ENCODE results near the gene AP2S1. TPM values are rescaled to one million over a fixed set of nuclear protein-coding genes. Genes with fewer than 3 reads are reported as not detected.

The AP2S1 gene
- total and polyA plus RNA-seq, 2 of the 4 experiments (the other 2 are of a cell fraction) = 144 to 274 TPM

- dilution Hi-C loops (cut with HindIII; ENCODE audit: low sequenced_read_pairs, unreplicated experiment) (no loop called here), in situ Hi-C loops (cut with MboI; ENCODE audit: low sequenced_read_pairs) (no loop called here), intact Hi-C loops (cut with micrococcal nuclease) (no loop called here)
- Histone ChIP-seq H2BK15ac (ENCODE audit: low read depth, low read length) (no peak overlapping the region), H3K4me2 (ENCODE audit: low read depth, low read length) (no peak overlapping the region), H3K4me3 (ENCODE audit: insufficient read depth, low read depth, low read length) (no peak overlapping the region), H2BK20ac (ENCODE audit: low read depth, low read length) (no peak overlapping the region), H4K5ac (ENCODE audit: low read depth, low read length) (no peak overlapping the region), H3K18ac (ENCODE audit: low read depth, low read length) (no peak overlapping the region), H3K36me3 (ENCODE audit: control insufficient read depth, insufficient read depth, low read length) (no peaks in the 10 kb centered on the region), H3K9me3 (ENCODE audit: control insufficient read depth, insufficient read depth, low read length) (no peaks in the 10 kb centered on the region), H3K79me1 (ENCODE audit: low read depth in 1 of 2, low read length in 2 of 2) (peaks cover 41 to 89% of the 10 kb centered on the region in 2 experiments), H3K4me1 (ENCODE audit: control insufficient read depth, insufficient read depth, low read length) (peaks cover 4% of the 10 kb centered on the region), H3K4ac (ENCODE audit: low read depth, low read length) (no peak overlapping the region), H4K91ac (ENCODE audit: insufficient read depth, low read depth, low read length) (no peak overlapping the region), H3K9me1 (ENCODE audit: insufficient read depth, low read length) (peaks cover 9% of the 10 kb centered on the region), H4K8ac (ENCODE audit: low read depth in 2 of 2, low read length in 2 of 2) (no peak overlapping the region), H3K23ac (ENCODE audit: low read depth, low read length) (no peak overlapping the region), H4K20me1 (ENCODE audit: insufficient read depth, low read length) (peaks cover 31% of the 10 kb centered on the region), H2AK5ac (ENCODE audit: low read depth, low read length) (no peak overlapping the region), H3K56ac (ENCODE audit: extremely low read depth, insufficient read depth, low read length) (no peak overlapping the region), H2BK120ac (ENCODE audit: low read depth, low read length) (no peak overlapping the region), H3K27ac (ENCODE audit: insufficient read depth, low read length) (no peak overlapping the region), H3K27me3 (ENCODE audit: control insufficient read depth, insufficient read depth, low read length) (no peaks in the 10 kb centered on the region), H2BK5ac (ENCODE audit: low read depth, low read length, poor library complexity, severe bottlenecking) (no peak overlapping the region), H2AK9ac (replicated peaks; ENCODE audit: low read depth, low read length, poor library complexity) (no peak overlapping the region), H3K9ac (ENCODE audit: low read depth, low read length) (no peak overlapping the region), H2AFZ (replicated peaks; ENCODE audit: low read length, poor library complexity) (no peak overlapping the region), H3K14ac (replicated peaks; ENCODE audit: low read depth, low read length) (no peak overlapping the region)
- no TSS peak for BruUV-seq (replicated peaks)
- TF ChIP-seq BHLHE40 (IDR thresholded peaks at IDR 0.05; ENCODE audit: low read depth, low read length) (no peak), RCOR1 (IDR thresholded peaks at IDR 0.05; ENCODE audit: insufficient replicate concordance, low read length) (no peak), CEBPB (IDR thresholded peaks at IDR 0.05; ENCODE audit: low read depth, low read length) (no peak), CTCF (conservative IDR thresholded peaks at IDR 0.05; ENCODE audit: low read depth, low read length) (no peak), RAD21 (IDR thresholded peaks at IDR 0.05; ENCODE audit: low read length) (no peak), MAZ (IDR thresholded peaks at IDR 0.05; ENCODE audit: borderline replicate concordance, low read depth, low read length) (no peak), POLR2A (IDR thresholded peaks at IDR 0.05; ENCODE audit: low read depth, low read length) (no peak), RFX5 (IDR thresholded peaks at IDR 0.05; ENCODE audit: low read depth, low read length) (no peak), MAFK (IDR thresholded peaks at IDR 0.05; ENCODE audit: low read depth, low read length) (no peak), FOS (IDR thresholded peaks at IDR 0.05; ENCODE audit: low read depth, low read length) (no peak), NFE2L2 (IDR thresholded peaks at IDR 0.05; ENCODE audit: low read depth, low read length) (no peak)
- ChIA-PET POLR2A (ENCODE audit: unreplicated experiment) (no interaction called here), CTCF (no interaction called here)
- ATAC-seq (ENCODE audit: low read depth) = no peak
- no CpG with 5 or more reads among the region's 5 CpGs for WGBS, 2 experiments (ENCODE audit: extremely low coverage in 2 of 2, insufficient read length in 1 of 2)
- peak; percentile 30 for DNase-seq
Observed at GRCh38 chr19:46886546-46887239, 36.0 kb upstream of the AP2S1 start.

Data from IMR-90 (cell line).